Omental fat pad (tissue), 4 donors: ENCODE data around the gene MYO18B. TPM values are rescaled to one million over a fixed set of nuclear protein-coding genes. Genes with fewer than 3 reads are reported as not detected.

ENCODE experiments used
- ATAC-seq: fragments of 150-250 bp; one replicate; pipeline ENCODE4 v1.9.1; 2016; ENCODE audit warnings: mild to moderate bottlenecking, moderate library complexity; ENCODE audit not compliant: low FRiP score
- DNase-seq: peaks from one replicate; pipeline ENCODE4 v3.0.0-alpha.2; 2019; ENCODE audit warnings: low spot score
- CTCF ChIP-seq, 3 donors: fragments of 450-650 bp; IDR thresholded peaks; one replicate each; pipeline ENCODE4 v1.5.1; 2016 to 2017; ENCODE audit warnings: antibody characterized with exemption in 3 of 3, mild to moderate bottlenecking in 3 of 3, moderate library complexity in 2 of 3
- total RNA-seq, 4 donors: library from RNA; depleted of rRNA; stranded (reverse); fragments of >200 nt; gene quantifications; one replicate each; pipeline ENCODE4 v1.1.0, GENCODE V29; 2016

The MYO18B gene
- total RNA-seq, 4 donors from 2014 or later, result under 0.01 TPM; not detected in 2

GRCh38 chr22:25712661-25713400 lies 29.2 kb upstream of the MYO18B start:
- DNase-seq (no peak), ATAC-seq (no peak)
- no peak for TF ChIP-seq CTCF (IDR thresholded peaks at IDR 0.05)

GRCh38 chr22:25714070-25714469 lies 27.9 kb upstream of the MYO18B start:
- DNase-seq (no peak), ATAC-seq (no peak)
- no peak for TF ChIP-seq CTCF (IDR thresholded peaks at IDR 0.05)

GRCh38 chr22:25714739-25715138 lies 27.2 kb upstream of the MYO18B start:
- DNase-seq (no peak), ATAC-seq (no peak)
- TF ChIP-seq CTCF (IDR thresholded peaks at IDR 0.05), result no peak

GRCh38 chr22:25716637-25717036 lies 25.4 kb upstream of the MYO18B start:
- ATAC-seq (no peak), DNase-seq (no peak)
- no peak for TF ChIP-seq CTCF (IDR thresholded peaks at IDR 0.05)

DNA sequence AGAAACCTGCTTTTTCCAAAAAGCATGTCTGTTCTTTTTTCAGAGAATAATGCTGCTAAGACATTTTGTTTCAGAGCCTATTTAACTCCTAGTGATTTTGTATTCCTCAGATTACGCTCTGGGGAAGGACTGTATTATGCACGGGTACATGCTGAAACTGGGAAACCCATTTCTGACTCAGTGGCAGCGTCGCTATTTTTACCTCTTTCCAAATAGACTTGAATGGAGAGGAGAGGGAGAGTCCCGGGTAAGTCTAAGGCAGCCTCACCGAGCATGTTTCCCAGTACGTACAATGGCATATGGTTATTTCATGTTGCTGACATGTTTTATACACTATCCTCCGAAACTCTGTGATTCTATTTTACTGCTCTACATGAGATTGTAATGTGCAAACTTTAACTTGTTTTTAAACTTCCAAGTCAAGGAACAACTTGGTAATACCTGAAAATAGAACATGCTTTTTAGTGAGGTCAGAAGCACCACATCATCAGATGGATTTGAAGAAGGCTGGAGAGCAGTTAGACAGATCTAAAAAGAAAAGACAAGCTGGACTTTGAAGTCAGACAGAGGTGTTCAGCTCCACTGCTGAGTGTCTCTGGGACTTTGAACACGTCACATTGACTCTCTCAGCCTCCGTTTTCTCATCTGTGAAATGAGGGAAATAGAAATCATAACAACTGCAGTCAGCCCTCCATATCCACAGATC lies 23.7 kb upstream of the MYO18B start:
- ATAC-seq (no peak), DNase-seq (no peak)
- no peak for TF ChIP-seq CTCF (IDR thresholded peaks at IDR 0.05)

GRCh38 chr22:25722223-25722622 lies 19.8 kb upstream of the MYO18B start:
- no peak for TF ChIP-seq CTCF (IDR thresholded peaks at IDR 0.05)
- DNase-seq, result no peak
- no peak for ATAC-seq

GRCh38 chr22:25722626-25723025 lies 19.4 kb upstream of the MYO18B start:
- ATAC-seq, result no peak
- no peak for DNase-seq
- no peak for TF ChIP-seq CTCF (IDR thresholded peaks at IDR 0.05)
